WTC11 (cell line): ENCODE data around the gene TACC2. TPM values are rescaled to one million over a fixed set of nuclear protein-coding genes. Genes with fewer than 3 reads are reported as not detected.
A peak's percentile ranks its signal among the peaks of the same experiment; 100 is the strongest.

Experiments
- ATAC-seq: fragments of 200-7000 bp; cut with Tn5 transposase; 2 replicates; pipeline ENCODE4 v1.10.0; 2021; ENCODE audit warnings: mild to moderate bottlenecking, moderate library complexity
- CTCF ChIA-PET: fragments of 300-600 bp; sonication (Branson Sonifier 250); formaldehyde crosslinking; loops from one replicate; lab custom pipeline; 2021; ENCODE audit warnings: antibody characterized with exemption; lab: Charles Lee
- POLR2A ChIA-PET: fragments of 350-600 bp; sonication (Branson Sonifier 250); formaldehyde crosslinking; loops from one replicate; lab custom pipeline; 2021; ENCODE audit warnings: antibody characterized with exemption; lab: Charles Lee
- DNase-seq: peaks from one replicate; pipeline ENCODE4 v3.0.0; 2021; ENCODE audit warnings: low spot score
- H3K27ac Mint-ChIP-seq: 2 replicates; pipeline ENCODE4 v1.8.0; 2021; ENCODE audit warnings: mixed read lengths
- H3K27me3 Mint-ChIP-seq: 2 replicates; pipeline ENCODE4 v1.8.0; 2021; ENCODE audit warnings: low read depth, mild to moderate bottlenecking, moderate library complexity, mixed read lengths
- H3K36me3 Mint-ChIP-seq: 2 replicates; pipeline ENCODE4 v1.8.0; 2021; ENCODE audit warnings: mixed read lengths
- H3K4me1 Mint-ChIP-seq: 2 replicates; pipeline ENCODE4 v1.8.0; 2022; ENCODE audit warnings: mixed read lengths
- H3K4me3 Mint-ChIP-seq: 2 replicates; pipeline ENCODE4 v1.8.0; 2021; ENCODE audit warnings: mild to moderate bottlenecking, moderate library complexity, mixed read lengths
- H3K9me3 Mint-ChIP-seq: 2 replicates; pipeline ENCODE4 v1.8.0; 2021; ENCODE audit warnings: mixed read lengths
- CREM ChIP-seq: sonication (generic); formaldehyde crosslinking; IDR thresholded peaks from 2 replicates; pipeline ENCODE4 v1.8.1; 2022; ENCODE audit warnings: mild to moderate bottlenecking, missing genetic modification reagents, moderate library complexity
- E2F1 ChIP-seq: sonication (generic); formaldehyde crosslinking; IDR thresholded peaks from 2 replicates; pipeline ENCODE4 v1.8.0; 2022; ENCODE audit warnings: mild to moderate bottlenecking, missing genetic modification reagents
- E2F5 ChIP-seq: sonication (generic); formaldehyde crosslinking; IDR thresholded peaks from 2 replicates; pipeline ENCODE4 v1.8.1; 2022; ENCODE audit warnings: mild to moderate bottlenecking, moderate library complexity, missing genetic modification reagents
- GRHL2 ChIP-seq: fragments of 250-450 bp; sonication (Bioruptor Pico); IDR thresholded peaks from 2 replicates; pipeline ENCODE4 v1.8.0; 2022; ENCODE audit warnings: mild to moderate bottlenecking, moderate library complexity; ENCODE audit not compliant: insufficient replicate concordance, severe bottlenecking
- NR2C2 ChIP-seq: sonication (generic); formaldehyde crosslinking; IDR thresholded peaks from 2 replicates; pipeline ENCODE4 v1.8.0; 2022; ENCODE audit warnings: mild to moderate bottlenecking, missing genetic modification reagents
- USF2 ChIP-seq: sonication (generic); formaldehyde crosslinking; IDR thresholded peaks from 2 replicates; pipeline ENCODE4 v1.8.1; 2023; ENCODE audit warnings: mild to moderate bottlenecking, missing genetic modification reagents, moderate library complexity
- ZBTB21 ChIP-seq: sonication (generic); formaldehyde crosslinking; IDR thresholded peaks from 2 replicates; pipeline ENCODE4 v1.8.1; 2023; ENCODE audit warnings: mild to moderate bottlenecking, missing genetic modification reagents, borderline replicate concordance
- ZNF263 ChIP-seq: sonication (generic); formaldehyde crosslinking; IDR thresholded peaks from 2 replicates; pipeline ENCODE4 v1.8.1; 2022; ENCODE audit warnings: low read depth, mild to moderate bottlenecking, moderate library complexity, missing genetic modification reagents
- total RNA-seq: library from RNA; stranded (reverse); gene quantifications from 3 replicates; pipeline ENCODE4 v1.2.3, GENCODE V29; 2021
- TF ChIP-seq, protein P1 (sequence below): sonication (generic); formaldehyde crosslinking; IDR thresholded peaks from 2 replicates; pipeline ENCODE4 v1.8.1; 2022; ENCODE audit warnings: low read depth, missing genetic modification reagents, borderline replicate concordance
- TF ChIP-seq, protein P2 (sequence below): sonication (generic); formaldehyde crosslinking; IDR thresholded peaks from 2 replicates; pipeline ENCODE4 v1.8.1; 2022; ENCODE audit warnings: mild to moderate bottlenecking, missing genetic modification reagents, moderate library complexity, borderline replicate concordance
- TF ChIP-seq, protein P3 (sequence below): fragments of 250-450 bp; sonication (Bioruptor Pico); IDR thresholded peaks from 2 replicates; pipeline ENCODE4 v1.8.0; 2021; ENCODE audit warnings: mild to moderate bottlenecking
- TF ChIP-seq, protein P4 (sequence below): sonication (generic); formaldehyde crosslinking; IDR thresholded peaks from 2 replicates; pipeline ENCODE4 v1.8.1; 2023; ENCODE audit warnings: mild to moderate bottlenecking, missing genetic modification reagents

The TACC2 gene
- total RNA-seq, 1 experiment from 2014 or later = 28.9 TPM

- TF ChIP-seq E2F1 (no peak), USF2 (no peak), NR2C2 (CRISPR knock-in tag) (no peak), ZBTB21 (CRISPR knock-in tag) (no peak)
- no peaks in the 10 kb centered on the region for H3K27me3 Mint-ChIP-seq
- ChIA-PET POLR2A (no interaction called here), CTCF (no interaction called here)
- H3K36me3 Mint-ChIP-seq = peaks cover 31% of the 10 kb centered on the region
- no peaks in the 10 kb centered on the region for H3K9me3 Mint-ChIP-seq
- DNase-seq (no peak), ATAC-seq (no peak)
- no peak overlapping the region for H3K27ac Mint-ChIP-seq
- no peak overlapping the region for H3K4me3 Mint-ChIP-seq
- H3K4me1 Mint-ChIP-seq = peaks cover 2% of the 10 kb centered on the region
These were observed 264.6 kb downstream of the TACC2 start for GRCh38 chr10:122253605-122254004.

- ChIA-PET CTCF (interaction anchor here (1.6 to 4.9 kb wide), 2 partner anchors 15 to 203 kb away, joined by 8 to 66 read pairs; partner anchors contain the start of gene BTBD16), POLR2A (no interaction called here)
- Mint-ChIP-seq H3K27ac (peak overlapping the region; percentile 47; the same call in 1 of the 2 replicates), H3K4me3 (no peak overlapping the region), H3K27me3 (no peaks in the 10 kb centered on the region), H3K9me3 (no peaks in the 10 kb centered on the region), H3K36me3 (peaks cover 21% of the 10 kb centered on the region), H3K4me1 (peaks cover 8% of the 10 kb centered on the region)
- ATAC-seq (no peak), DNase-seq (no peak)
- TF ChIP-seq GRHL2 (CRISPR knock-in tag) (no peak), CREM (CRISPR knock-in tag) (no peak), NR2C2 (CRISPR knock-in tag) (no peak), E2F5 (CRISPR knock-in tag) (no peak), ZNF263 (CRISPR knock-in tag) (no peak)
- TF ChIP-seq, protein P1, sequence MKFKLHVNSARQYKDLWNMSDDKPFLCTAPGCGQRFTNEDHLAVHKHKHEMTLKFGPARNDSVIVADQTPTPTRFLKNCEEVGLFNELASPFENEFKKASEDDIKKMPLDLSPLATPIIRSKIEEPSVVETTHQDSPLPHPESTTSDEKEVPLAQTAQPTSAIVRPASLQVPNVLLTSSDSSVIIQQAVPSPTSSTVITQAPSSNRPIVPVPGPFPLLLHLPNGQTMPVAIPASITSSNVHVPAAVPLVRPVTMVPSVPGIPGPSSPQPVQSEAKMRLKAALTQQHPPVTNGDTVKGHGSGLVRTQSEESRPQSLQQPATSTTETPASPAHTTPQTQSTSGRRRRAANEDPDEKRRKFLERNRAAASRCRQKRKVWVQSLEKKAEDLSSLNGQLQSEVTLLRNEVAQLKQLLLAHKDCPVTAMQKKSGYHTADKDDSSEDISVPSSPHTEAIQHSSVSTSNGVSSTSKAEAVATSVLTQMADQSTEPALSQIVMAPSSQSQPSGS = no peak
- TF ChIP-seq, protein P2, sequence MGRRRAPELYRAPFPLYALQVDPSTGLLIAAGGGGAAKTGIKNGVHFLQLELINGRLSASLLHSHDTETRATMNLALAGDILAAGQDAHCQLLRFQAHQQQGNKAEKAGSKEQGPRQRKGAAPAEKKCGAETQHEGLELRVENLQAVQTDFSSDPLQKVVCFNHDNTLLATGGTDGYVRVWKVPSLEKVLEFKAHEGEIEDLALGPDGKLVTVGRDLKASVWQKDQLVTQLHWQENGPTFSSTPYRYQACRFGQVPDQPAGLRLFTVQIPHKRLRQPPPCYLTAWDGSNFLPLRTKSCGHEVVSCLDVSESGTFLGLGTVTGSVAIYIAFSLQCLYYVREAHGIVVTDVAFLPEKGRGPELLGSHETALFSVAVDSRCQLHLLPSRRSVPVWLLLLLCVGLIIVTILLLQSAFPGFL (CRISPR knock-in tag) = no peak
- TF ChIP-seq, protein P3, sequence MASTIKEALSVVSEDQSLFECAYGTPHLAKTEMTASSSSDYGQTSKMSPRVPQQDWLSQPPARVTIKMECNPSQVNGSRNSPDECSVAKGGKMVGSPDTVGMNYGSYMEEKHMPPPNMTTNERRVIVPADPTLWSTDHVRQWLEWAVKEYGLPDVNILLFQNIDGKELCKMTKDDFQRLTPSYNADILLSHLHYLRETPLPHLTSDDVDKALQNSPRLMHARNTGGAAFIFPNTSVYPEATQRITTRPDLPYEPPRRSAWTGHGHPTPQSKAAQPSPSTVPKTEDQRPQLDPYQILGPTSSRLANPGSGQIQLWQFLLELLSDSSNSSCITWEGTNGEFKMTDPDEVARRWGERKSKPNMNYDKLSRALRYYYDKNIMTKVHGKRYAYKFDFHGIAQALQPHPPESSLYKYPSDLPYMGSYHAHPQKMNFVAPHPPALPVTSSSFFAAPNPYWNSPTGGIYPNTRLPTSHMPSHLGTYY = no peak
- TF ChIP-seq, protein P4, sequence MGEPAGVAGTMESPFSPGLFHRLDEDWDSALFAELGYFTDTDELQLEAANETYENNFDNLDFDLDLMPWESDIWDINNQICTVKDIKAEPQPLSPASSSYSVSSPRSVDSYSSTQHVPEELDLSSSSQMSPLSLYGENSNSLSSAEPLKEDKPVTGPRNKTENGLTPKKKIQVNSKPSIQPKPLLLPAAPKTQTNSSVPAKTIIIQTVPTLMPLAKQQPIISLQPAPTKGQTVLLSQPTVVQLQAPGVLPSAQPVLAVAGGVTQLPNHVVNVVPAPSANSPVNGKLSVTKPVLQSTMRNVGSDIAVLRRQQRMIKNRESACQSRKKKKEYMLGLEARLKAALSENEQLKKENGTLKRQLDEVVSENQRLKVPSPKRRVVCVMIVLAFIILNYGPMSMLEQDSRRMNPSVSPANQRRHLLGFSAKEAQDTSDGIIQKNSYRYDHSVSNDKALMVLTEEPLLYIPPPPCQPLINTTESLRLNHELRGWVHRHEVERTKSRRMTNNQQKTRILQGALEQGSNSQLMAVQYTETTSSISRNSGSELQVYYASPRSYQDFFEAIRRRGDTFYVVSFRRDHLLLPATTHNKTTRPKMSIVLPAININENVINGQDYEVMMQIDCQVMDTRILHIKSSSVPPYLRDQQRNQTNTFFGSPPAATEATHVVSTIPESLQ = no peak
These were observed 265.9 kb downstream of the TACC2 start for GRCh38 chr10:122254831-122255230.
